Heart left ventricle (tissue), 16 donors: ENCODE data around the gene RPS26. TPM values are rescaled to one million over a fixed set of nuclear protein-coding genes. Genes with fewer than 3 reads are reported as not detected.

Experiments used
- ATAC-seq, 4 donors: fragments of 200-7000 bp; cut with Tn5 transposase; one replicate each; pipeline ENCODE4 v1.9.1; 2020 to 2022; ENCODE audit warnings: moderate library complexity in 4 of 4, mild to moderate bottlenecking in 3 of 4, moderate number of reproducible peaks in 1 of 4
- DNase-seq, 5 donors: peaks; one replicate each; pipeline ENCODE4 v3.0.0-alpha.2; 2020
- H3K27ac ChIP-seq, 12 donors: fragments of 200-600 bp; sonication (generic) in 4 of 12; one replicate each; pipeline versions ENCODE4 v1.5.0 to v1.8.0; 2016 to 2022; ENCODE audit warnings: mild to moderate bottlenecking in 2 of 12
- H3K27me3 ChIP-seq, 9 donors: fragments of 200-600 bp; sonication (generic) in 2 of 9; one replicate each; pipeline versions ENCODE4 v1.5.1 to v1.8.0; 2016 to 2022; ENCODE audit warnings: mild to moderate bottlenecking in 3 of 9
- H3K36me3 ChIP-seq, 9 donors: fragments of 200-600 bp; sonication (generic) in 2 of 9; one replicate each; pipeline versions ENCODE4 v1.5.0 to v1.8.0; 2018 to 2022; ENCODE audit warnings: mild to moderate bottlenecking in 2 of 9
- H3K4me1 ChIP-seq, 12 donors: fragments of 200-600 bp; sonication (generic) in 4 of 12; one replicate each; pipeline versions ENCODE4 v1.5.0 to v1.8.0; 2016 to 2022; ENCODE audit warnings: mild to moderate bottlenecking in 3 of 12
- H3K4me3 ChIP-seq, 12 donors: fragments of 200-600 bp; sonication (generic) in 4 of 12; one replicate each; pipeline versions ENCODE4 v1.5.0 to v1.8.0; 2017 to 2022; ENCODE audit warnings: mild to moderate bottlenecking in 9 of 12, moderate library complexity in 4 of 12
- H3K9me3 ChIP-seq, 12 donors: fragments of 200-600 bp; sonication (generic) in 4 of 12; one replicate each; pipeline versions ENCODE4 v1.5.0 to v1.8.0; 2016 to 2022; ENCODE audit warnings: mild to moderate bottlenecking in 1 of 12
- POLR2A ChIP-seq, 2 donors: fragments of 450-650 bp; IDR thresholded peaks; one replicate each; pipeline ENCODE4 v1.6.1; 2017; ENCODE audit warnings: antibody characterized with exemption in 2 of 2, mild to moderate bottlenecking in 2 of 2, moderate library complexity in 2 of 2
- WGBS, 4 donors: extraction: QIAGEN DNeasy Blood & Tissue Kit in 2 of 4; methylation state at CpG; one replicate each; pipeline versions ENCODE4 v1.1.5 to v1.1.7; 2013 to 2018; 5-methylcytosine and 5-hydroxymethylcytosine counted together
- intact Hi-C, 10 donors: fragments of 100-400 bp; cut with DNase I; formaldehyde crosslinking; loops; one replicate each; pipeline versions ENCODE4 v1.11.1 to v1.14.2; 2022
- polyA plus RNA-seq, 2 donors: library from polyadenylated mRNA; stranded (reverse); fragments of 200-250 nt; gene quantifications; one replicate each; pipeline ENCODE4 v1.2.3, GENCODE V29; 2013
- total RNA-seq, 9 donors: library from RNA; depleted of rRNA in 2 of 9; stranded (reverse); fragments of >200 nt in 2 of 9; fragmentation: NEBNext Ultra II Directional in 3 of 9; extraction: Animal tissue kit (Norgen Biotek cat#: 25700) in 3 of 9; gene quantifications; one replicate each; pipeline versions ENCODE4 v1.1.0 to v1.2.4, GENCODE V29; 2016 to 2023
- TF ChIP-seq, protein P1 (sequence below), 12 donors: fragments of 200-600 bp; sonication (generic) in 4 of 12; IDR thresholded peaks; one replicate each; pipeline versions ENCODE4 v1.5.0 to v1.8.0; 2018 to 2022; ENCODE audit warnings: antibody characterized with exemption in 12 of 12, mild to moderate bottlenecking in 5 of 12
- donor health status: ischemic (EF 13 %, LVEDD 7.1; RV severe dilation, severe dysfunction).
- donor health status: healthy with polysubstance abuse.
- donor health status: DM: no; HTN: yes; CAD: no.
- donor health status: DM: no; HTN: no; CAD: no.
- donor health status: ischemic (EF 25% LVEDD 6.9; RV normal size, moderate dysfunction).
- donor health status: ischemic (EF 25% LVEDD 5.7; RV mildly dilated, moderate dysfunction).
- donor health status: healthy.
- donor health status: DM: yes; HTN: yes; CAD: no.
- donor health status: ischemic (EF 35%, LVEDD 5.7; RV mildly dilated, moderate dysfunction).
- donor health status: nonischemic (EF 11% LVEDD 7.7; RV severe dilation, severe dysfunction).
- donor health status: DM: yes; HTN: yes; CAD: no.
- donor health status: PGD.
- donor health status: ischemic (EF 29% LVEDD 5.4; RV normal size, mild dysfunction).
- donor health status: nonischemic (EF 23%, LVEDD 6.1; RV moderate dilation, normal function).

RPS26 gene
- total and polyA plus RNA-seq, 11 donors: 11.7 to 1,433 (median 27.7) TPM

DNA sequence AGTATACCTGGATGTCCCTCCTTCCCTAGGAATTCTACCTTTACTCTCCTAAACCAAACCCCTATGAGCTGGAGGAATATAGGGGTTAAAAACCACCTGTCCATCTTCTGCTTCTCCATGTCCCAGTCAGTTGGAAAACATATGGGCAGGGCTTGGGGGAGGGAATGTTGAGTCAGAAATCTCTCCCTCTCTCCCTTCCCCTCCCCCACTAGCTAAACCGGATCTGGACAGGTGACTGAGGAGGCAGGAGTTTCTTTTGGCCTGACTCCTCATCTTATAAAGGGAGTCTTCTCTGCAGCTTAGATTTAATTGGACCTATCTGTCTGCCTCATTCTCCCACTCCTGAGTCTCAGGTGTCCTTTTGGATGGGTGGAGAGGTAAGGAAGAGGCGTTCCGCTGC is 44.4 kb downstream of the RPS26 start:
- peaks cover 0 to 1% (median 0%) of the 10 kb centered on the region in 9 donors for H3K27me3 ChIP-seq
- intact Hi-C loops: no loop called here
- ATAC-seq (no peak), DNase-seq (no peak)
- no peak overlapping the region for H3K4me3 ChIP-seq
- no peaks in the 10 kb centered on the region for H3K36me3 ChIP-seq
- H3K4me1 ChIP-seq: peaks cover 0 to 18% (median 1%) of the 10 kb centered on the region in 12 donors
- H3K27ac ChIP-seq: no peak overlapping the region
- 83 to 90% (median 87%) methylated on average over 3 of the region's 3 CpGs for WGBS, 4 donors
- H3K9me3 ChIP-seq: no peaks in the 10 kb centered on the region
- no peak for TF ChIP-seq POLR2A (IDR thresholded peaks at IDR 0.05)
- TF ChIP-seq, protein P1, sequence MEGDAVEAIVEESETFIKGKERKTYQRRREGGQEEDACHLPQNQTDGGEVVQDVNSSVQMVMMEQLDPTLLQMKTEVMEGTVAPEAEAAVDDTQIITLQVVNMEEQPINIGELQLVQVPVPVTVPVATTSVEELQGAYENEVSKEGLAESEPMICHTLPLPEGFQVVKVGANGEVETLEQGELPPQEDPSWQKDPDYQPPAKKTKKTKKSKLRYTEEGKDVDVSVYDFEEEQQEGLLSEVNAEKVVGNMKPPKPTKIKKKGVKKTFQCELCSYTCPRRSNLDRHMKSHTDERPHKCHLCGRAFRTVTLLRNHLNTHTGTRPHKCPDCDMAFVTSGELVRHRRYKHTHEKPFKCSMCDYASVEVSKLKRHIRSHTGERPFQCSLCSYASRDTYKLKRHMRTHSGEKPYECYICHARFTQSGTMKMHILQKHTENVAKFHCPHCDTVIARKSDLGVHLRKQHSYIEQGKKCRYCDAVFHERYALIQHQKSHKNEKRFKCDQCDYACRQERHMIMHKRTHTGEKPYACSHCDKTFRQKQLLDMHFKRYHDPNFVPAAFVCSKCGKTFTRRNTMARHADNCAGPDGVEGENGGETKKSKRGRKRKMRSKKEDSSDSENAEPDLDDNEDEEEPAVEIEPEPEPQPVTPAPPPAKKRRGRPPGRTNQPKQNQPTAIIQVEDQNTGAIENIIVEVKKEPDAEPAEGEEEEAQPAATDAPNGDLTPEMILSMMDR (IDR thresholded peaks at IDR 0.05): no peak

DNA sequence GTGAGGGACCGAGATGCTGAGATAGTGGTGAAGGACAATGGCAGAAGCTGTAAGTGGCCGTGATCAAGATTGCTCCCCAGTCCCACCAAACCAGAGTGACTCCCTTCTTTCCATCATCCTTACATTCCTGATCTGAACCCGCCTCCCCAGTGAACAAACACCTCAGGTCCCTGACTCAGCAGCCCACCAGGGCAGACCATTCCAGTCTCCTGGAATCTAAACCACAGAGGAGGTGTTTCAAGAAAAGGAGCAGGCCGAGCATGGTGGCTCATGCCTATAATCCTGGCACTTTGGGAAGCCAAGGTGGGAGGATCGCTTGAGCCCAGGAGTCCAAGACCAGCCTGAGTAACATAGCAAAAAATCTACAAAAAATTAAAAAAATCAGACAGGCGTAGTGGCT is 44.9 kb downstream of the RPS26 start:
- Histone ChIP-seq H3K36me3 (no peaks in the 10 kb centered on the region), H3K4me3 (no peak overlapping the region), H3K27ac (peak overlapping the region in 3 of 12 donors; percentile 57 to 72 (median 69)), H3K9me3 (no peaks in the 10 kb centered on the region), H3K27me3 (no peaks in the 10 kb centered on the region), H3K4me1 (peaks cover 0 to 13% (median 1%) of the 10 kb centered on the region in 12 donors)
- ATAC-seq: no peak
- intact Hi-C loops: no loop called here
- DNase-seq: no peak
- WGBS, 4 donors: 74 to 89% (median 78%) methylated on average over 6 of the region's 6 CpGs
- TF ChIP-seq POLR2A (IDR thresholded peaks at IDR 0.05): no peak
- TF ChIP-seq, protein P1 (IDR thresholded peaks at IDR 0.05): no peak

DNA sequence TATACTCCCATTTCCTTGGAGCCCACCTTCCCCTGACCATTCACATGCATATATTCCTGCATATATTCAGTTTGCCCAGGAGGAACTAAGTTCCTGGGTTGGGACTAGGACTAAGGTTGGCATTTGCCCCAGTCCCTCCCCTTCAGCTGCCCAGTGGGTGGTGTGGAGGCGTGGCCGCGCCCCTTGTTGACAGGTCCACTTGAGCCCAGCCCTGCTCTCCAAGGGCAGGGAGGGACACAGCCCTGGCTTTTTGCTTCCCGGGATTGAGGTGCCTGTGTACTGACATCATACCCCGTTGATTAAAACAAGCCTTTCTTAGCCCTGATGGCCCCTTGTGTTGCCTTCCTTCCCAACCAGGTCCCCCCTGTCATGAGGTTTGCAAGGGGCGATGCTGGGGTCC is 45.5 kb downstream of the RPS26 start:
- WGBS, 4 donors: 26 to 54% (median 49%) methylated on average over 6 of the region's 6 CpGs
- H3K36me3 ChIP-seq: no peaks in the 10 kb centered on the region
- H3K9me3 ChIP-seq: no peaks in the 10 kb centered on the region
- H3K27ac ChIP-seq: peak overlapping the region in 9 of 12 donors; percentile 41 to 72 (median 57)
- intact Hi-C loops: no loop called here
- H3K4me3 ChIP-seq: no peak overlapping the region
- TF ChIP-seq, protein P1 (IDR thresholded peaks at IDR 0.05): no peak
- no peak for TF ChIP-seq POLR2A (IDR thresholded peaks at IDR 0.05)
- DNase-seq (peak; percentile 82 to 93 (median 83)), ATAC-seq (peak; percentile 93 to 97 (median 96))
- H3K4me1 ChIP-seq: peaks cover 0 to 13% (median 1%) of the 10 kb centered on the region in 12 donors
- H3K27me3 ChIP-seq: no peaks in the 10 kb centered on the region

Other genes starting within 250 kb of the RPS26 start
- gene SARNP, start 224.2 kb upstream of the RPS26 start, total RNA-seq: 10 to 100 TPM; 47.2 to 69.3 (median 54.0) TPM
- 100 to 1,000 TPM; 118 to 138 TPM for gene SARNP, start 224.2 kb upstream of the RPS26 start, polyA plus RNA-seq
- 10 to 100 TPM in 8 of 9 donors, 1 to 10 TPM in 1; 9.6 to 42.3 (median 22.2) TPM for gene ORMDL2, start 223.9 kb upstream of the RPS26 start, total RNA-seq
- 10 to 100 TPM; 31.4 to 61.9 TPM for gene ORMDL2, start 223.9 kb upstream of the RPS26 start, polyA plus RNA-seq
- gene DNAJC14, start 212.3 kb upstream of the RPS26 start, total RNA-seq: 10 to 100 TPM; 13.9 to 41.7 (median 19.8) TPM
- 10 to 100 TPM in 1 of 2 donors, 1 to 10 TPM in 1; 9.4 to 31.7 TPM for gene DNAJC14, start 212.3 kb upstream of the RPS26 start, polyA plus RNA-seq
- 10 to 100 TPM in 1 of 9 donors, 1 to 10 TPM in 7, under 1 TPM in 1; 0.48 to 16.1 (median 2.8) TPM for gene MMP19, start 199.0 kb upstream of the RPS26 start, total RNA-seq
- 1 to 10 TPM; 1.5 to 4.7 TPM for gene MMP19, start 199.0 kb upstream of the RPS26 start, polyA plus RNA-seq
- 10 to 100 TPM; 12.0 to 22.3 (median 13.7) TPM for gene PYM1, start 114.0 kb upstream of the RPS26 start, total RNA-seq
- 10 to 100 TPM; 19.8 to 33.6 TPM for gene PYM1, start 114.0 kb upstream of the RPS26 start, polyA plus RNA-seq
- 10 to 100 TPM in 4 of 9 donors, 1 to 10 TPM in 5; 5.3 to 27.8 (median 9.6) TPM for gene DGKA, start 110.8 kb upstream of the RPS26 start, total RNA-seq
- gene DGKA, start 110.8 kb upstream of the RPS26 start, polyA plus RNA-seq: 1 to 10 TPM; 7.6 to 7.8 TPM
- 1 to 10 TPM in 3 of 9 donors, under 1 TPM in 5, not detected in 1; 0.56 to 1.3 (median 0.73) TPM for gene PMEL, start 75.9 kb upstream of the RPS26 start, total RNA-seq
- gene PMEL, start 75.9 kb upstream of the RPS26 start, polyA plus RNA-seq: under 1 TPM; 0.23 to 0.49 TPM
- 10 to 100 TPM in 6 of 9 donors, 1 to 10 TPM in 3; 3.7 to 16.7 (median 11.3) TPM for gene CDK2, start 75.1 kb upstream of the RPS26 start, total RNA-seq
- 10 to 100 TPM in 1 of 2 donors, 1 to 10 TPM in 1; 4.1 to 23.5 TPM for gene CDK2, start 75.1 kb upstream of the RPS26 start, polyA plus RNA-seq
- 100 to 1,000 TPM in 8 of 9 donors, 10 to 100 TPM in 1; 97.5 to 135 (median 119) TPM for gene RAB5B, start 67.8 kb upstream of the RPS26 start, total RNA-seq
- gene RAB5B, start 67.8 kb upstream of the RPS26 start, polyA plus RNA-seq: 10 to 100 TPM; 57.5 to 86.5 TPM
- gene SUOX, start 44.6 kb upstream of the RPS26 start, total RNA-seq: 10 to 100 TPM; 25.0 to 59.5 (median 32.0) TPM
- gene SUOX, start 44.6 kb upstream of the RPS26 start, polyA plus RNA-seq: 10 to 100 TPM; 26.2 to 28.6 TPM
- 10 to 100 TPM in 1 of 9 donors, 1 to 10 TPM in 8; 4.3 to 10.3 (median 6.9) TPM for gene IKZF4, start 20.9 kb upstream of the RPS26 start, total RNA-seq
- gene IKZF4, start 20.9 kb upstream of the RPS26 start, polyA plus RNA-seq: 1 to 10 TPM; 2.6 to 3.2 TPM
- gene ERBB3, start 38.2 kb downstream of the RPS26 start, total RNA-seq: 1 to 10 TPM in 8 of 9 donors, under 1 TPM in 1; 0.90 to 4.5 (median 1.8) TPM
- gene ERBB3, start 38.2 kb downstream of the RPS26 start, polyA plus RNA-seq: 1 to 10 TPM; 2.7 to 3.4 TPM
- 100 to 1,000 TPM in 1 of 9 donors, 10 to 100 TPM in 8; 66.0 to 105 (median 72.4) TPM for gene PA2G4, start 62.6 kb downstream of the RPS26 start, total RNA-seq
- gene PA2G4, start 62.6 kb downstream of the RPS26 start, polyA plus RNA-seq: 100 to 1,000 TPM in 1 of 2 donors, 10 to 100 TPM in 1; 62.4 to 187 TPM
- 1,000 to 10,000 TPM in 8 of 9 donors, 100 to 1,000 TPM in 1; 533 to 2,381 (median 1,999) TPM for gene RPL41, start 74.7 kb downstream of the RPS26 start, total RNA-seq
- 1,000 to 10,000 TPM in 1 of 2 donors, 100 to 1,000 TPM in 1; 752 to 4,466 TPM for gene RPL41, start 74.7 kb downstream of the RPS26 start, polyA plus RNA-seq
- 1 to 10 TPM; 2.7 to 6.4 (median 4.9) TPM for gene ZC3H10, start 76.3 kb downstream of the RPS26 start, total RNA-seq
- gene ZC3H10, start 76.3 kb downstream of the RPS26 start, polyA plus RNA-seq: 1 to 10 TPM; 3.5 to 3.9 TPM
- 10 to 100 TPM; 26.8 to 81.1 (median 43.4) TPM for gene ESYT1, start 86.3 kb downstream of the RPS26 start, total RNA-seq
- gene ESYT1, start 86.3 kb downstream of the RPS26 start, polyA plus RNA-seq: 10 to 100 TPM; 17.0 to 67.3 TPM
- 10 to 100 TPM; 30.1 to 55.2 (median 41.1) TPM for gene MYL6B, start 110.7 kb downstream of the RPS26 start, total RNA-seq
- 10 to 100 TPM; 27.5 to 65.9 TPM for gene MYL6B, start 110.7 kb downstream of the RPS26 start, polyA plus RNA-seq
- gene MYL6, start 116.4 kb downstream of the RPS26 start, total RNA-seq: 100 to 1,000 TPM; 355 to 949 (median 613) TPM
- 1,000 to 10,000 TPM in 1 of 2 donors, 100 to 1,000 TPM in 1; 745 to 1,383 TPM for gene MYL6, start 116.4 kb downstream of the RPS26 start, polyA plus RNA-seq
- 10 to 100 TPM; 48.6 to 83.5 (median 66.2) TPM for gene SMARCC2, start 147.6 kb downstream of the RPS26 start, total RNA-seq
- gene SMARCC2, start 147.6 kb downstream of the RPS26 start, polyA plus RNA-seq: 10 to 100 TPM; 21.4 to 27.6 TPM
- 10 to 100 TPM; 41.7 to 84.0 (median 53.3) TPM for gene RNF41, start 180.0 kb downstream of the RPS26 start, total RNA-seq
- gene RNF41, start 180.0 kb downstream of the RPS26 start, polyA plus RNA-seq: 10 to 100 TPM; 10.6 to 62.4 TPM
- 10 to 100 TPM; 18.0 to 27.4 (median 20.7) TPM for gene NABP2, start 182.4 kb downstream of the RPS26 start, total RNA-seq
- gene NABP2, start 182.4 kb downstream of the RPS26 start, polyA plus RNA-seq: 10 to 100 TPM; 14.8 to 30.1 TPM
- gene SLC39A5, start 188.1 kb downstream of the RPS26 start, total RNA-seq: not detected
- gene SLC39A5, start 188.1 kb downstream of the RPS26 start, polyA plus RNA-seq: under 1 TPM in 1 of 2 donors, not detected in 1; 0.12 TPM
- 10 to 100 TPM; 19.3 to 40.6 (median 28.0) TPM for gene ANKRD52, start 216.5 kb downstream of the RPS26 start, total RNA-seq
- gene ANKRD52, start 216.5 kb downstream of the RPS26 start, polyA plus RNA-seq: 10 to 100 TPM; 12.2 to 36.7 TPM
- gene COQ10A, start 225.0 kb downstream of the RPS26 start, total RNA-seq: 100 to 1,000 TPM in 7 of 9 donors, 10 to 100 TPM in 2; 45.7 to 250 (median 129) TPM
- gene COQ10A, start 225.0 kb downstream of the RPS26 start, polyA plus RNA-seq: 100 to 1,000 TPM in 1 of 2 donors, 10 to 100 TPM in 1; 89.2 to 249 TPM